ENCODE measurements around the gene NEURL1B. TPM values are rescaled to one million over a fixed set of nuclear protein-coding genes. Genes with fewer than 3 reads are reported as not detected.

Gene NEURL1B
- total RNA-seq, 2 experiments from 2014 or later, result 0.32 to 0.57 TPM

GRCh38 chr5:172686111-172686510 is 45.0 kb downstream of the NEURL1B start:
- intact Hi-C loops (cut with micrococcal nuclease; ENCODE audit: unreplicated experiment), result no loop called here
- no peaks in the 10 kb centered on the region for H3K9me3 ChIP-seq (ENCODE audit: low read length)
- ChIA-PET CTCF (ENCODE audit: unreplicated experiment) (no interaction called here), POLR2A (interaction anchor here (1.0 kb wide), 2 partner anchors 11 kb away, joined by 3 read pairs; no protein-coding TSS in a partner anchor)
- H3K4me3 ChIP-seq (ENCODE audit: low read depth, low read length, poor library complexity, severe bottlenecking), result no peak overlapping the region
- no peaks in the 10 kb centered on the region for H3K79me2 ChIP-seq (ENCODE audit: insufficient read depth, low read depth, low read length)
- H3K4me1 ChIP-seq (ENCODE audit: insufficient read depth, low read length, poor library complexity, severe bottlenecking), result no peaks in the 10 kb centered on the region
- no peaks in the 10 kb centered on the region for H4K20me1 ChIP-seq (ENCODE audit: insufficient read depth, low read length)
- H3K27ac ChIP-seq (ENCODE audit: low read depth, low read length, poor library complexity, severe bottlenecking), result no peak overlapping the region
- no TSS peak for BruUV-seq (replicated peaks)
- H2AFZ ChIP-seq (ENCODE audit: low read length), result no peak overlapping the region
- no peaks in the 10 kb centered on the region for H3K9me2 ChIP-seq (ENCODE audit: insufficient read depth, low read length)
- no peak for TF ChIP-seq CTCF (conservative IDR thresholded peaks at IDR 0.05; ENCODE audit: low read length)
- no peaks in the 10 kb centered on the region for H3K36me3 ChIP-seq (ENCODE audit: insufficient read depth, low read length)
- DNase-seq (ENCODE audit: low spot score), result no peak
- no peak overlapping the region for H3K4me2 ChIP-seq (ENCODE audit: low read length)

- Histone ChIP-seq H3K4me3 (ENCODE audit: low read depth, low read length, poor library complexity, severe bottlenecking) (no peak overlapping the region), H2AFZ (ENCODE audit: low read length) (no peak overlapping the region), H3K9me2 (ENCODE audit: insufficient read depth, low read length) (no peaks in the 10 kb centered on the region), H3K9me3 (ENCODE audit: low read length) (no peaks in the 10 kb centered on the region), H4K20me1 (ENCODE audit: insufficient read depth, low read length) (no peaks in the 10 kb centered on the region), H3K4me1 (ENCODE audit: insufficient read depth, low read length, poor library complexity, severe bottlenecking) (no peaks in the 10 kb centered on the region), H3K36me3 (ENCODE audit: insufficient read depth, low read length) (no peaks in the 10 kb centered on the region), H3K4me2 (ENCODE audit: low read length) (no peak overlapping the region), H3K79me2 (ENCODE audit: insufficient read depth, low read depth, low read length) (no peaks in the 10 kb centered on the region), H3K27ac (ENCODE audit: low read depth, low read length, poor library complexity, severe bottlenecking) (no peak overlapping the region)
- TF ChIP-seq CTCF (conservative IDR thresholded peaks at IDR 0.05; ENCODE audit: low read length) (no peak), EZH2phosphoT487 (IDR thresholded peaks at IDR 0.05; ENCODE audit: borderline replicate concordance, low read depth, low read length) (no peak)
- POLR2A ChIA-PET, result interaction anchor here (1.0 kb wide), 1 partner anchor 11 kb away, joined by 3 read pairs; no protein-coding TSS in a partner anchor
- intact Hi-C loops (cut with micrococcal nuclease; ENCODE audit: unreplicated experiment), result no loop called here
- CTCF ChIA-PET (ENCODE audit: unreplicated experiment), result interaction anchor here (0.9 kb wide), 1 partner anchor 91 kb away, joined by 4 read pairs; no protein-coding TSS in a partner anchor
- BruUV-seq (replicated peaks), result no TSS peak
- DNase-seq (ENCODE audit: low spot score), result no peak
Measured at GRCh38 chr5:172686539-172687390, 45.7 kb downstream of the NEURL1B start.

GRCh38 chr5:172687940-172688339 is 46.9 kb downstream of the NEURL1B start:
- no peak overlapping the region for H3K4me2 ChIP-seq (ENCODE audit: low read length)
- H2AFZ ChIP-seq (ENCODE audit: low read length), result no peak overlapping the region
- H3K27ac ChIP-seq (ENCODE audit: low read depth, low read length, poor library complexity, severe bottlenecking), result no peak overlapping the region

More at GRCh38 chr5:172687940-172688339, 46.9 kb downstream of the NEURL1B start:
- ChIA-PET CTCF (ENCODE audit: unreplicated experiment) (no interaction called here), POLR2A (no interaction called here)
- H3K36me3 ChIP-seq (ENCODE audit: insufficient read depth, low read length), result no peaks in the 10 kb centered on the region
- H3K79me2 ChIP-seq (ENCODE audit: insufficient read depth, low read depth, low read length), result no peaks in the 10 kb centered on the region
- TF ChIP-seq CTCF (conservative IDR thresholded peaks at IDR 0.05; ENCODE audit: low read length) (no peak), EZH2phosphoT487 (IDR thresholded peaks at IDR 0.05; ENCODE audit: borderline replicate concordance, low read depth, low read length) (no peak)
- H3K9me3 ChIP-seq (ENCODE audit: low read length), result no peaks in the 10 kb centered on the region
- intact Hi-C loops (cut with micrococcal nuclease; ENCODE audit: unreplicated experiment), result no loop called here
- H3K4me3 ChIP-seq (ENCODE audit: low read depth, low read length, poor library complexity, severe bottlenecking), result no peak overlapping the region
- no peaks in the 10 kb centered on the region for H3K4me1 ChIP-seq (ENCODE audit: insufficient read depth, low read length, poor library complexity, severe bottlenecking)
- BruUV-seq (replicated peaks), result no TSS peak
- H3K9me2 ChIP-seq (ENCODE audit: insufficient read depth, low read length), result no peaks in the 10 kb centered on the region
- H4K20me1 ChIP-seq (ENCODE audit: insufficient read depth, low read length), result no peaks in the 10 kb centered on the region
- DNase-seq (ENCODE audit: low spot score), result no peak
